BLaER1 (cell line): ENCODE data around the gene CDC6.

Experiments
- H3K27ac ChIP-seq: shearing (Covaris generic); formaldehyde crosslinking; 2 replicates; pipeline ENCODE4 v1.8.1; 2022
- H3K27me3 ChIP-seq: shearing (Covaris generic); formaldehyde crosslinking; 2 replicates; pipeline ENCODE4 v1.8.1; 2022
- H3K36me3 ChIP-seq: shearing (Covaris generic); formaldehyde crosslinking; 2 replicates; pipeline ENCODE4 v1.8.1; 2022
- H3K4me1 ChIP-seq: shearing (Covaris generic); formaldehyde crosslinking; 2 replicates; pipeline ENCODE4 v1.8.1; 2022
- H3K4me2 ChIP-seq: shearing (Covaris generic); formaldehyde crosslinking; 2 replicates; pipeline ENCODE4 v1.8.1; 2022
- H3K4me3 ChIP-seq: shearing (Covaris generic); formaldehyde crosslinking; 2 replicates; pipeline ENCODE4 v1.8.1; 2022
- H3K9ac ChIP-seq: shearing (Covaris generic); formaldehyde crosslinking; 2 replicates; pipeline ENCODE4 v1.8.1; 2022
- H3K9me3 ChIP-seq: shearing (Covaris generic); formaldehyde crosslinking; 2 replicates; pipeline ENCODE4 v1.8.1; 2022
- H4K20me1 ChIP-seq: shearing (Covaris generic); formaldehyde crosslinking; 2 replicates; pipeline ENCODE4 v1.8.1; 2022
- Cebpa-rat ChIP-seq: shearing (Covaris generic); IDR thresholded peaks from 2 replicates; pipeline ENCODE4 v1.8.1; 2022

The CDC6 gene

DNA sequence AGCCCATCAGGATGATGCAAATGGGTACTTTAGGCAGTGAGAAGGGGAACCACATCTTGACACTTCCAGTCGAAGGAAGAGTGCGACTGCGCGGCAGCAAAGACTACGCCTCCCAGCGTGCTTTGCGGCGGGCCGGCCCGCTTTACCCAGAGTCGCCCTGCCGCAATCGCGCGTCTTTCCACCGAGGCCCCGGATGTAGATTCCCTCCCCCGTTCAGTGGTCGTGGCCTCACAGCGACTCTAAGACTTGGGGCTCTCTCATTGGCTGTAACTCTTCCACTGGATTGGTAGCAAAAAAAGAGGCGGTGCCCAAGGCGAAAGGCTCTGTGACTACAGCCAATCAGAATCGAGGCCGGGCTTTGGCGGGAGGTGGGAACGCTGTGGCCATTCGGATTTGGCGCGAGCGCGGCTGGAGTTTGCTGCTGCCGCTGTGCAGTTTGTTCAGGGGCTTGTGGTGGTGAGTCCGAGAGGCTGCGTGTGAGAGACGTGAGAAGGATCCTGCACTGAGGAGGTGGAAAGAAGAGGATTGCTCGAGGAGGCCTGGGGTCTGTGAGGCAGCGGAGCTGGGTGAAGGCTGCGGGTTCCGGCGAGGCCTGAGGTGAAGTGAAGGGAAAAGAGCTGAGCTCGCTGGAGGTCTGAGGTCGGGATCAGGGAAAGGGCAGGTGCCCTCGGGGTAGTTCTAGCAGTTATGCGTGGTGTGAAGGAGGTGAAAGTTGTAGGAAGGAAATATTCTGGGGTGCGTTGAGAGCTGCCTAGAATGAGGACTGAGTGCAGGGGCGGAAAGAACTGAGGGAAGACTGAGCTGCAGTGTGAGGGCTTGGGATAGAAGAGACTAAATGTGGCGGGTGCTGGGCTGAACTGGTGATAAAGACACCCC, at the start of gene CDC6:
TSS of gene CDC6 (plus strand) at position 386 of the 876 bp plus-strand sequence. CDS start 1,542 bp downstream, outside the sequence.
- Histone ChIP-seq H3K4me1 (peaks cover 24% of the 10 kb centered on the region), H3K27me3 (no peaks in the 10 kb centered on the region), H4K20me1 (peaks cover 11% of the 10 kb centered on the region; the same call in 1 of the 2 replicates), H3K27ac (peak within 1 kb of the TSS; percentile 93), H3K9me3 (no peaks in the 10 kb centered on the region), H3K36me3 (peaks cover 37% of the 10 kb centered on the region), H3K4me2 (peak within 1 kb of the TSS; percentile 94), H3K4me3 (peak within 1 kb of the TSS; percentile 91), H3K9ac (peak within 1 kb of the TSS; percentile 97)
- no peak for TF ChIP-seq Cebpa-rat

GRCh38 chr17:40241252-40241834, 46.3 kb upstream of the CDC6 start:
- no peak overlapping the region for H3K27ac ChIP-seq

GRCh38 chr17:40242774-40243173, 44.9 kb upstream of the CDC6 start:
- peaks cover 92% of the 10 kb centered on the region for H4K20me1 ChIP-seq
- H3K4me1 ChIP-seq, result no peaks in the 10 kb centered on the region
- no peak overlapping the region for H3K4me2 ChIP-seq
- H3K36me3 ChIP-seq, result peaks cover 18% of the 10 kb centered on the region
- H3K27ac ChIP-seq, result no peak overlapping the region
- no peak overlapping the region for H3K4me3 ChIP-seq
- TF ChIP-seq Cebpa-rat, result no peak
- no peak overlapping the region for H3K9ac ChIP-seq
- no peaks in the 10 kb centered on the region for H3K27me3 ChIP-seq
- no peaks in the 10 kb centered on the region for H3K9me3 ChIP-seq

More at GRCh38 chr17:40241252-40241834, 46.3 kb upstream of the CDC6 start:
- Histone ChIP-seq H3K27me3 (no peaks in the 10 kb centered on the region), H3K4me1 (no peaks in the 10 kb centered on the region), H4K20me1 (peaks cover 85% of the 10 kb centered on the region), H3K9ac (no peak overlapping the region), H3K4me2 (no peak overlapping the region), H3K4me3 (no peak overlapping the region), H3K36me3 (peaks cover 27% of the 10 kb centered on the region), H3K9me3 (no peaks in the 10 kb centered on the region)
- TF ChIP-seq Cebpa-rat, result no peak

GRCh38 chr17:40243761-40244160, 43.9 kb upstream of the CDC6 start:
- Histone ChIP-seq H3K36me3 (peaks cover 9% of the 10 kb centered on the region; the same call in 1 of the 2 replicates), H3K4me2 (no peak overlapping the region), H3K9ac (no peak overlapping the region), H3K4me3 (no peak overlapping the region), H3K27me3 (no peaks in the 10 kb centered on the region), H3K4me1 (no peaks in the 10 kb centered on the region), H3K9me3 (no peaks in the 10 kb centered on the region), H4K20me1 (peaks cover 92% of the 10 kb centered on the region), H3K27ac (no peak overlapping the region)
- TF ChIP-seq Cebpa-rat, result no peak

DNA sequence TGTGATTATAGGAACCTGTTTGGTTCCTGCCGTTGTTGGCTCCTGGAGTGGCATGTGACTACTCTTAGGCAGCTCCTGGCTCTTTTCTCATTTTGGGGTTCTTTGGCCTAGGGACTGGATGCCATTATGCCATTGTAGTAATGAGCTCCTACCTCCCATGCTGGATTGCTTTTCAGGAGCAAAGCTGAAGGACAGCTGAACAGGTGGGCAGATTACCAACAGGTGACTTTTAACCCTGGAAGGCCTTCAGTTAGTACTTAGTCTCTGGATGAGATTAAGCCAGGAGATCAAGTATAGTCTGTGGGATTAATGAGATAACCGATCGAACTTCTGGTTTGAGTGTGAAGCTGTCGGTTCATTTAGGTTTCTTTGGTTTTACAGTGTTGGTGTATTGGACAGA, 43.4 kb upstream of the CDC6 start:
- H3K36me3 ChIP-seq, result peaks cover 9% of the 10 kb centered on the region; the same call in 1 of the 2 replicates
- H3K27me3 ChIP-seq, result no peaks in the 10 kb centered on the region
- H3K4me1 ChIP-seq, result no peaks in the 10 kb centered on the region
- no peaks in the 10 kb centered on the region for H3K9me3 ChIP-seq
- H3K4me3 ChIP-seq, result no peak overlapping the region
- no peak for TF ChIP-seq Cebpa-rat
- no peak overlapping the region for H3K27ac ChIP-seq
- no peak overlapping the region for H3K4me2 ChIP-seq
- peaks cover 96% of the 10 kb centered on the region for H4K20me1 ChIP-seq
- no peak overlapping the region for H3K9ac ChIP-seq

- H3K27me3 ChIP-seq, result no peaks in the 10 kb centered on the region
- TF ChIP-seq Cebpa-rat, result 0 out of 2 replicates have a peak, but pooled peaks have one; percentile 22
- no peak overlapping the region for H3K4me2 ChIP-seq
- H3K4me3 ChIP-seq, result no peak overlapping the region
- H3K9ac ChIP-seq, result no peak overlapping the region
- no peak overlapping the region for H3K27ac ChIP-seq
- H3K4me1 ChIP-seq, result no peaks in the 10 kb centered on the region
- peaks cover 19% of the 10 kb centered on the region; the same call in 1 of the 2 replicates for H3K36me3 ChIP-seq
- H3K9me3 ChIP-seq, result no peaks in the 10 kb centered on the region
- peaks cover 91% of the 10 kb centered on the region for H4K20me1 ChIP-seq
Measured at GRCh38 chr17:40247926-40248495, 39.7 kb upstream of the CDC6 start.

DNA sequence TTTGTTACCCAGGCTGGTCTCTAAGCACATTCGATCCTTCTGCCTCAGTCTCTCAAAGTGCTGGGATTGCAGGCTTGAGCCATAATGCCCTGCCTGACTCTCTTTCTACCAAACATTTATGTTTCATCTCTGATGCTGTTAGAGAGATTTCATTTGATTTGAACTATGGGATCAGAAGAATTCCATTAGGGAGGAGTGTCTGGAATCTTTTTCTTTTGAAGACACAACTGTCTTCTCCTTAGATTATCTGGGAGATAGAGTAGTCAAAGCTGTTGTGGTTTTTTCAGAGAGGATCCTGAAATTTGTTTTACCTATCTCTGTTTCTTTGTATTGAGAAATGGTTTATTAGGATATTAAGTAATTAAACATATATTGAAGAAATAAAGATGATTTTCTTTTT, 39.2 kb upstream of the CDC6 start:
- Histone ChIP-seq H3K4me1 (no peaks in the 10 kb centered on the region), H3K4me2 (no peak overlapping the region), H3K4me3 (no peak overlapping the region), H3K27ac (no peak overlapping the region), H3K9ac (no peak overlapping the region), H3K36me3 (peaks cover 19% of the 10 kb centered on the region; the same call in 1 of the 2 replicates), H4K20me1 (peaks cover 90% of the 10 kb centered on the region), H3K9me3 (no peaks in the 10 kb centered on the region), H3K27me3 (no peaks in the 10 kb centered on the region)
- TF ChIP-seq Cebpa-rat, result no peak

GRCh38 chr17:40251576-40251975, 36.1 kb upstream of the CDC6 start:
- Histone ChIP-seq H3K4me2 (no peak overlapping the region), H3K36me3 (peaks cover 20% of the 10 kb centered on the region), H3K9me3 (no peaks in the 10 kb centered on the region), H4K20me1 (peaks cover 73% of the 10 kb centered on the region), H3K27me3 (no peaks in the 10 kb centered on the region), H3K27ac (no peak overlapping the region), H3K4me1 (no peaks in the 10 kb centered on the region), H3K9ac (no peak overlapping the region), H3K4me3 (no peak overlapping the region)
- no peak for TF ChIP-seq Cebpa-rat

DNA sequence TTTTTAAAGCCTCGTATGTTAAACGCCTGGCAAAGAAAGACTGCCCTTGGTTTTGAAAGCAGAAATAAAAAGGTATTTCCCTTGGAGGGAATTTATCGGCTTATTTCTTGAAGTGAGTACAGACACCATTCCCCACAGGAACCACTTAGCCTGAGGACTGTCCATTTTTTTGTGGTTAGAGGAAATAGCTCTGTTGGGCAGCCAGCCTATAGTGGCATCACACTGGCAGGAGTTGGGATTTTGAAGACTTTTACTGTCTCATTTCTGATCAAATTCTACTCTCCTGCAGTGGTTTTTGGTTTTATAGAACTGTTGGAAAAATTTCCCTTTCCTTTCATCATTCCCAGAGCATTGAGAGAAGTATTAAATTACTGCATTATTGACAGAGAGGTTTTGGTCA, 34.1 kb upstream of the CDC6 start:
- no peak for TF ChIP-seq Cebpa-rat
- peaks cover 55% of the 10 kb centered on the region; the same call in 1 of the 2 replicates for H4K20me1 ChIP-seq
- H3K27ac ChIP-seq, result no peak overlapping the region

DNA sequence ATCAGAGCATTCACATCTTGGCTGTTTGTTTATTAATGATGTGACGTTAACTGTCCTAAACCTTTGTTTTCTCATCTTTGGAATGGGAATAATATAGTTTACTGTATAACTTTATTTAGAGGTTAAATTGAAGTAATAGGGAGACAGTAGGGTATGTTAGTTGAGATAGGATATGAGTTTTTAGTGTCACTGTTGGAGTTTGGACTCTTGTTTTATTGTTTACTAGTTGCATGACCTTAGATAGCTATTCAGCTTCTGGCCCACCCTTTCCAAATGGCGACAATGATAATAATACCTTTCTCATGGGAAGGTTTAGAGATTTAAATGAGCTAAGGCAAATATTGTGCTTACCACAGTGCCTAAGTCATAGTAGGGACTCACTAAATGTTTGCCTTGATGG, 28.2 kb upstream of the CDC6 start:
- Histone ChIP-seq H3K27ac (no peak overlapping the region), H3K9me3 (no peaks in the 10 kb centered on the region), H3K36me3 (peaks cover 89% of the 10 kb centered on the region), H3K4me3 (no peak overlapping the region), H3K9ac (no peak overlapping the region), H3K4me1 (no peaks in the 10 kb centered on the region), H4K20me1 (peaks cover 7% of the 10 kb centered on the region; the same call in 1 of the 2 replicates), H3K4me2 (no peak overlapping the region), H3K27me3 (no peaks in the 10 kb centered on the region)
- TF ChIP-seq Cebpa-rat, result no peak

More for the DNA sequence above, 34.1 kb upstream of the CDC6 start:
- no peaks in the 10 kb centered on the region for H3K9me3 ChIP-seq
- H3K4me2 ChIP-seq, result no peak overlapping the region
- H3K36me3 ChIP-seq, result peaks cover 40% of the 10 kb centered on the region
- H3K4me3 ChIP-seq, result no peak overlapping the region
- no peak overlapping the region for H3K9ac ChIP-seq
- H3K4me1 ChIP-seq, result no peaks in the 10 kb centered on the region
- no peaks in the 10 kb centered on the region for H3K27me3 ChIP-seq
